GM12872 (cell line): ENCODE data around the gene MLLT10.

Experiments
- TF ChIP-seq, protein P1 (sequence below): IDR thresholded peaks from 3 replicates; pipeline ENCODE4 v1.5.1; 2011; ENCODE audit warnings: low read depth, mild to moderate bottlenecking, low read length, moderate library complexity; ENCODE audit not compliant: insufficient read depth

Gene MLLT10

DNA sequence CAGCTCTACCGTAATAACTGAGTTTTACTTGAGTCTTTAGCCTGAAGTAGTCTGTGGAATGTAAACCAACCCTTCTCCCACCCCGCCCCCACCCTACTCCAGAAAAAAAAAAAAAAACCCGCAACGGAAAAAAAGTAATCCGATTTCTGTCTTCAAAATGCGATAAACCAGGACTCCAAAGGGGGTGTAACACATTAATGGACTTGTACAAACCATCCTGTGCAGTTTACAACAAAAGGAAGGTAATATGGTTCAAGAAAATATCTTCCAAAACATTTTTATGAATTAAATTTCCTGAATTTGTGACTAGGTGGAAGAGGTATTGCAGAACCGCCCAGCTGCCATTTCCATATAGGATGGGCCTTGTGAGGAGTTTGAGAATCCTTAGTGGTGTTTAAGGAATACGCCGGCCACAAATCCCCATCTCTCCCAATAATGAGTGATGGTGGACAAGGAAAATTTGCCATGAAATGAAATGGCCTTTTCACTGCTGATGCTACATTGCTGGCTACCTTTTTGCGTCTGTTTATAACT lies 19.1 kb upstream of the MLLT10 start:
- TF ChIP-seq, protein P1, sequence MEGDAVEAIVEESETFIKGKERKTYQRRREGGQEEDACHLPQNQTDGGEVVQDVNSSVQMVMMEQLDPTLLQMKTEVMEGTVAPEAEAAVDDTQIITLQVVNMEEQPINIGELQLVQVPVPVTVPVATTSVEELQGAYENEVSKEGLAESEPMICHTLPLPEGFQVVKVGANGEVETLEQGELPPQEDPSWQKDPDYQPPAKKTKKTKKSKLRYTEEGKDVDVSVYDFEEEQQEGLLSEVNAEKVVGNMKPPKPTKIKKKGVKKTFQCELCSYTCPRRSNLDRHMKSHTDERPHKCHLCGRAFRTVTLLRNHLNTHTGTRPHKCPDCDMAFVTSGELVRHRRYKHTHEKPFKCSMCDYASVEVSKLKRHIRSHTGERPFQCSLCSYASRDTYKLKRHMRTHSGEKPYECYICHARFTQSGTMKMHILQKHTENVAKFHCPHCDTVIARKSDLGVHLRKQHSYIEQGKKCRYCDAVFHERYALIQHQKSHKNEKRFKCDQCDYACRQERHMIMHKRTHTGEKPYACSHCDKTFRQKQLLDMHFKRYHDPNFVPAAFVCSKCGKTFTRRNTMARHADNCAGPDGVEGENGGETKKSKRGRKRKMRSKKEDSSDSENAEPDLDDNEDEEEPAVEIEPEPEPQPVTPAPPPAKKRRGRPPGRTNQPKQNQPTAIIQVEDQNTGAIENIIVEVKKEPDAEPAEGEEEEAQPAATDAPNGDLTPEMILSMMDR = no peak

DNA sequence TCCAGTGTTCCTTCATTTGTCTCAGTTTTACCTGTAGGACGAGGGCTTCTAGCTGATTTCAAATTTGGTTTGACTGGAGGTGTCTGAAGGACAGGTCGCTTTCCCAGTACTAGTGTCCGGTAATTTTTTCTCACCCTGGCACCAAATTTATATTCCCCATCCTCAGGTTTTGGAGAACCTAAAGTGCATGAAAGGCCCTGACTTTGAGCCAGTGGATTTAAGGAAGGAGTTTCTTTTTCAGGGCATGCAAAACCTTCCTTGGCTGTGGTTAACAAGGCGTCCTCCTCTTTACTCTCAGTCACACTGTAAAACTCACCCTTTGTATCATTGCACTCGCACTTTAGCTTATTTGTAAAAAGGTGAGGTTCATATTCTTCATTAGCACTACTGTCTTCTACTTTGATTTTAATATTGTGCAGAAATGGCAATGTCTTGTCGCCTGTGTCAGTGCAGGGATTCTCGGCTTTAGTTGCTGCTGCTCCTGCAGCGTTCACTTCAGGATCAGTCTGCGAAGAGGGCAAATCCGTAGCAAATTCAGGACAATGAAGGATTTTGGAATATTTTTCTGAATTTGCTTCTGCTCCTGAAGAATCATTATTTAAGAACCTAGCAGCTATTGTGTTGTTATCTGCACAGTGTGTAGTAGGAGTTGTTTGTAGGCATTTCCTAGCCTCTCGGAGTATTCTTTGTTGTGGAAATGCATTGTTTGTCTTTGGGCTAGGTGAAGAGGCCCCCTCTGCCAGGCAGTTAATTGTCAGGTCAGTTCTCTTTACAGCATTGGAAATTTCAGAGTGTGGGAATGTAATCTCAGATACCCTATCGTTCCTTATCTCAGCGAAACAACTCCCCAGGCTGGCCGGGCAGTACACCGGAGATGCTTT lies 18.4 kb upstream of the MLLT10 start:
- TF ChIP-seq, protein P1 = no peak

DNA sequence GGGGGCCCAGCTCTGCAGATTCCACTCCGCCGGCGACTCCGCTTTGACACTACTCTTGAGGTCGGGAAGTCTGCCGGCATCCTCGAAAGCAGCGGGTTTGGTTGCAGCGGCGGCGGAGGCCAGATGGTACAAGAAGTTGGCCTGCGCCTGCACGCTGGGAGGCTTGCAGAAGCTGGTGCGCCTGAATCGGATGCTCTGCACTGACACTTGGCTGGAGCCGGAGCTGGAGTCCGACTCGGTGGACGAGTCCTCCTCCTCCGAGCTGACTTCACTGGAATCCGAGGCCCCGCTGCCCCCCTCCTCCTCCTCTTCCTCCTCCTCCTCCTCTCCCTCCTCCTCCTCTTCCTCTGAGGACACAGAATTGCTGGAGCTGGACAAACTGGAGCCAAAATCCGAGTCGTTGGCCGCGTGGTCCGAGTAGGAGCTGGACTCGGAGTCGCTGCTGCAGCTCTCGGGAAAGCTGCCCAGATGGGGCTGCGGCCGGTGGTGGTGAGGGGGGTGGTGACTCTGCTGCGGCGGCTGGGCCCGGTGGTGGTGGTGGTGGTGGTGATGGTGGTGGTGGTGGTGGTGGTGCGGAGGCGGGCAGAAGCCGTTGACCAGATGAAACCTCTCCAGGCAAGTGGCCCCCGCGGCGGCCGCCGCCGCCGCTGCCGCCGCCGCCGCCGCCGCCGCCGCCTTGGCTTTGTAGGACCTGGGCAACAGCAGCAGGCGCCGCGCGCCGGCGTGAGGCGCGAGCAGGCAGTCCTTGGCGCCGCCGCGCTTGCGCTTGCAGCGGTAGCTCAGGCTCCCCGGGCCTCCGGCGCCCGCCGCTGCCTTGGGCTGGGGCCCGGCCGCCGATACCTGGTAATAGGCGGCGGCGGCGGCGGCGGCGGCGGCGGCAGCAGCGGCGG lies 17.5 kb upstream of the MLLT10 start:
- TF ChIP-seq, protein P1 = no peak

DNA sequence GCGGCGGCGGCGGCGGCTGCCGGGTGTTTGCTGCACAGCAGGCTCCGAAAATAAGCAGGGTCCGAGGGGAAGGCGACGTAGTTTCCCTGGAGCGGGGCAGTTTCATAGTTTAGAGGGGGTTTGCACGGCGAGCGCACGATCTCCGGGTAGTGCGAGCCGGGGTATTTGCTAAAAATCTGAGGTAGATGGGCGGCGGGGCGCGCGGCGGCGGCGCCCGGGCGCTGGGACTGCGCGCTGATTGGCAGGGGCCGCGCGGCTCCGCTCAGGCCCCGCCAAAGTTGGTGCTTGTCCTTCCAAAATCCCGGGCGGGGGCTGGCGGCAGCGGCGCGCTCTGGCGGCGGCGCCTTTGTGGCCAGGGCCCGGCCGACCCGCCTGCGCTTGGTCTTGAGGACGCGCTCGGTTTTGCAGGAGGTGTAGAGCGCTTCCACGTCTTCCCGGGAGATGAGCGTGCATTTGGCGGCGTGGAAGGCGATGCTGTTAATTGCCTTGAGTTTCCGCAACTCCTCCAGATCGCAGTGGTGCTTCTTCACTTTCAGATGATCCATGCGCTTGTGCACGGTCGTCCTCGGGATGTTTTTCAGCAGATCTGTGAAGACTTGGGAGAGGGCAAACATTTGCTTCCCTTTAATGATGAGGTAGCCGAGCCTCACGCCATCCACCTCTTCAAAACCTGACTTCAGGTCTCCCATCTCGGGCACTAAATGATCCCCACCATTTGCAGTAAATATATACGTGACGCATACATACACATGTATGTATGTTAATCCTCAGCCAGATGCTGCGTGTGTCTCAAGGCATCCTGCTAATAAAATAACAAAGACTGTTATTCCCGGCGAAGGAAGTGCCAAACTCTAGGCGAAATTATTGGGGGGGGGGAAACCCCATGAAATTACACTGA lies 16.6 kb upstream of the MLLT10 start:
- TF ChIP-seq, protein P1 = no peak

DNA sequence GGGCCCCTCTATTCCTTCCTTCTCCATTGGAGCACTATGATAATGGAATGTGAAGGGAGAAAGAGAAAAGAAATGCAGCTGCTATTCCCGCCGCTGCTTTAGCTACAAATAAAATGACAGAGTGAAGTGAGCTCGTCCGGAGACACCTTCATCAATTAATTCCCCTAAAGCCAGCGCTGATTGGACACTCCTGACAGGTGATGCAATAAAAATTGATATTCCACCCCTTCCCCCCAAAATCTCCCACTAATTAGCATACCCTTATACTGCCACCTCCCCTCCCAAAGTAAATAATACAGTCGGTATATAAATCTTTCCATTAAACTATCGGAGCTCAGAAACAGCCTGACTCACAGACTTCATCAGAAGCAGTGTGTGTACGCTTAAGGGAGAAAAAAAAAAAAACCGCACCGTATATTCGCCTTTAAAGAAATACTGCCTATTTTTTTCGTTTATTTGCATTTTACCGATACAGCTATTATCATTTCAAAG lies 15.8 kb upstream of the MLLT10 start:
- TF ChIP-seq, protein P1 = no peak

DNA sequence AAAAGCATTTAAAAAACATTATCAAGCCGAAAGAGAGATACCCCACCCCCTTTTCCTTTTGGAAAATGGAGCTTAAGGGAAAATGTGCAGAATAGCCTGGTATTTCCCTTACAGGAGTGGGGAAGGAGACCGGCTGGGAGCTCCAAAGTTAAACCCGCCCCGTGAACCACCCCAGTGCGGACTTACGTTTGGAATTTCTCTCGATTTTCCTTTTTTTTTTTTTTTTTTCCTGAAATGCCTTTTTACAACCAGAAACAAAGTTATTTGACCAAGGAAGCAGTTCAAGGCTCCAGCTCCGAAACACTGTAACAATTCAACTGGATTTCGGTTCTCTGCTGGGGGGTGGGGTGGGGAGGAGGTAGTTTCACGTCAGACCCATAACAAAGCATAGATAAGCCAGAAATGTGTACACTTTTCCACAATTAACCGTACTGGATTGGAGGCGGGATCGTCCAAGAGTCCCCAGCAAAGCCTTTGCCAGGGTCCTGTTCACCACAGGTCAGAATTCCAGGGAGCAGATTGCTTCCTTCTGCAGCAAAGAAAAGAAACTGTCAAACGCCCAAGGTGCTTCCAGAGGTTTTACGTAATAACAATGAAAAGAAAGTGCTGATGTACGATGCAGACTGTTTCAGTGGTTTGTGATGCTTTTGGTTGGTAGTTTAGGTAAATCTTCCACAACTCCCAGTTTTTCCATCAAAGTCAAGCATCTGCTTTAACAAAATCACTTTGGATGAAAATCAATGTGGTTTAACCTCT lies 15.2 kb upstream of the MLLT10 start:
- TF ChIP-seq, protein P1 = no peak
